Transverse colon (tissue), 4 donors: Measurements from ENCODE around the gene CORT.

Source experiments
- CTCF ChIP-seq, 5 experiments: fragments of 200-600 bp in 3 of 5; fragments of 450-650 bp in 2 of 5; sonication (generic) in 3 of 5; IDR thresholded peaks; 1 replicate in 2 of 5; 2 replicates in 3 of 5; pipeline ENCODE4 v1.5.1; 2016 to 2017; ENCODE audit warnings: antibody characterized with exemption in 5 of 5, inconsistent platforms in 3 of 5, mild to moderate bottlenecking in 2 of 5, moderate library complexity in 1 of 5
- POLR2A ChIP-seq: fragments of 450-650 bp; IDR thresholded peaks from one replicate; pipeline ENCODE4 v1.6.1; 2016; ENCODE audit warnings: antibody characterized with exemption, mild to moderate bottlenecking, moderate library complexity
- POLR2AphosphoS5 ChIP-seq, 3 donors: sonication (generic); formaldehyde crosslinking; IDR thresholded peaks; one replicate each; pipeline ENCODE4 v1.6.1; 2016; ENCODE audit warnings: antibody characterized with exemption in 3 of 3

GRCh38 chr1:10498231-10498630 is 48.4 kb downstream of the CORT start:
- TF ChIP-seq CTCF (IDR thresholded peaks at IDR 0.05): no peak
- no peak for TF ChIP-seq POLR2A
- TF ChIP-seq POLR2AphosphoS5 (IDR thresholded peaks at IDR 0.05): no peak
